Muscle layer of colon (tissue), 2 donors: Measurements from ENCODE around the gene RAD51AP1.

ENCODE experiments used
- H3K27ac ChIP-seq: one replicate; pipeline ENCODE4 v1.7.0; 2013; ENCODE audit warnings: low read depth, mild to moderate bottlenecking, low read length, moderate library complexity
- H3K27me3 ChIP-seq, 2 donors: one replicate each; pipeline ENCODE4 v1.7.0; 2013; ENCODE audit warnings: low read length in 2 of 2, mild to moderate bottlenecking in 2 of 2; ENCODE audit not compliant: insufficient read depth in 2 of 2, control insufficient read depth in 1 of 2
- H3K36me3 ChIP-seq: one replicate; pipeline ENCODE4 v1.7.0; 2013; ENCODE audit warnings: mild to moderate bottlenecking, low read length; ENCODE audit not compliant: insufficient read depth
- H3K4me1 ChIP-seq: one replicate; pipeline ENCODE4 v1.7.0; 2013; ENCODE audit warnings: mild to moderate bottlenecking, low read length; ENCODE audit not compliant: insufficient read depth
- H3K4me3 ChIP-seq, 2 donors: one replicate each; pipeline ENCODE4 v1.7.0; 2013; ENCODE audit warnings: low read length in 2 of 2, low read depth in 1 of 2, mild to moderate bottlenecking in 1 of 2, moderate library complexity in 1 of 2
- H3K9ac ChIP-seq: one replicate; pipeline ENCODE4 v1.7.0; 2013; ENCODE audit warnings: low read length
- H3K9me3 ChIP-seq: one replicate; pipeline ENCODE4 v1.7.0; 2013; ENCODE audit warnings: mild to moderate bottlenecking, low read length
- donor health status: abdominal sarcoma.
- donor health status: Adenocarcinoma of cecum.

Gene RAD51AP1

GRCh38 chr12:4569261-4569660, 30.6 kb downstream of the RAD51AP1 start:
- no peaks in the 10 kb centered on the region for H3K36me3 ChIP-seq
- no peak overlapping the region for H3K9ac ChIP-seq
- H3K9me3 ChIP-seq, result no peaks in the 10 kb centered on the region
- no peak overlapping the region for H3K4me3 ChIP-seq
- no peak overlapping the region for H3K27ac ChIP-seq
- H3K27me3 ChIP-seq, result no peaks in the 10 kb centered on the region
- no peaks in the 10 kb centered on the region for H3K4me1 ChIP-seq

GRCh38 chr12:4572680-4573079, 34.0 kb downstream of the RAD51AP1 start:
- H3K27me3 ChIP-seq, result no peaks in the 10 kb centered on the region
- no peak overlapping the region for H3K27ac ChIP-seq
- H3K4me3 ChIP-seq, result no peak overlapping the region
- no peaks in the 10 kb centered on the region for H3K9me3 ChIP-seq
- no peaks in the 10 kb centered on the region for H3K4me1 ChIP-seq
- H3K36me3 ChIP-seq, result no peaks in the 10 kb centered on the region
- no peak overlapping the region for H3K9ac ChIP-seq

- Histone ChIP-seq H3K27ac (no peak overlapping the region), H3K4me3 (no peak overlapping the region)
These were observed 40.8 kb downstream of the RAD51AP1 start for GRCh38 chr12:4579305-4580102.

GRCh38 chr12:4580281-4580688, 41.6 kb downstream of the RAD51AP1 start:
- Histone ChIP-seq H3K27me3 (no peaks in the 10 kb centered on the region), H3K9ac (no peak overlapping the region), H3K36me3 (no peaks in the 10 kb centered on the region), H3K27ac (no peak overlapping the region), H3K9me3 (no peaks in the 10 kb centered on the region), H3K4me1 (no peaks in the 10 kb centered on the region), H3K4me3 (no peak overlapping the region)

More at GRCh38 chr12:4579305-4580102, 40.8 kb downstream of the RAD51AP1 start:
- H3K9ac ChIP-seq, result no peak overlapping the region
- H3K27me3 ChIP-seq, result no peaks in the 10 kb centered on the region
- no peaks in the 10 kb centered on the region for H3K36me3 ChIP-seq
- H3K4me1 ChIP-seq, result no peaks in the 10 kb centered on the region
- no peaks in the 10 kb centered on the region for H3K9me3 ChIP-seq

- Histone ChIP-seq H3K4me3 (no peak overlapping the region), H3K27ac (no peak overlapping the region), H3K27me3 (no peaks in the 10 kb centered on the region), H3K9ac (no peak overlapping the region), H3K36me3 (no peaks in the 10 kb centered on the region), H3K4me1 (no peaks in the 10 kb centered on the region), H3K9me3 (no peaks in the 10 kb centered on the region)
These were observed 45.6 kb downstream of the RAD51AP1 start for GRCh38 chr12:4584281-4584680.

- Histone ChIP-seq H3K36me3 (no peaks in the 10 kb centered on the region), H3K27ac (no peak overlapping the region), H3K4me1 (no peaks in the 10 kb centered on the region), H3K9ac (no peak overlapping the region), H3K9me3 (no peaks in the 10 kb centered on the region), H3K27me3 (no peaks in the 10 kb centered on the region), H3K4me3 (no peak overlapping the region)
These were observed 46.2 kb downstream of the RAD51AP1 start for GRCh38 chr12:4584896-4585295.

- Histone ChIP-seq H3K27ac (no peak overlapping the region), H3K9ac (no peak overlapping the region), H3K9me3 (no peaks in the 10 kb centered on the region), H3K27me3 (no peaks in the 10 kb centered on the region), H3K36me3 (no peaks in the 10 kb centered on the region), H3K4me1 (no peaks in the 10 kb centered on the region), H3K4me3 (no peak overlapping the region)
These were observed 47.8 kb downstream of the RAD51AP1 start for GRCh38 chr12:4586500-4586899.

GRCh38 chr12:4587108-4587507, 48.4 kb downstream of the RAD51AP1 start:
- H3K27ac ChIP-seq, result no peak overlapping the region
- H3K4me1 ChIP-seq, result no peaks in the 10 kb centered on the region
- H3K9ac ChIP-seq, result no peak overlapping the region
- no peaks in the 10 kb centered on the region for H3K36me3 ChIP-seq
- no peaks in the 10 kb centered on the region for H3K27me3 ChIP-seq
- H3K9me3 ChIP-seq, result no peaks in the 10 kb centered on the region
- H3K4me3 ChIP-seq, result no peak overlapping the region

- Histone ChIP-seq H3K9ac (no peak overlapping the region), H3K36me3 (no peaks in the 10 kb centered on the region), H3K4me3 (no peak overlapping the region), H3K27me3 (no peaks in the 10 kb centered on the region), H3K4me1 (no peaks in the 10 kb centered on the region), H3K9me3 (no peaks in the 10 kb centered on the region), H3K27ac (no peak overlapping the region)
These were observed 50.2 kb downstream of the RAD51AP1 start for GRCh38 chr12:4588916-4589315.

- Histone ChIP-seq H3K27ac (no peak overlapping the region), H3K9me3 (no peaks in the 10 kb centered on the region), H3K4me3 (no peak overlapping the region), H3K4me1 (no peaks in the 10 kb centered on the region), H3K9ac (no peak overlapping the region), H3K27me3 (no peaks in the 10 kb centered on the region), H3K36me3 (no peaks in the 10 kb centered on the region)
These were observed 51.3 kb downstream of the RAD51AP1 start for GRCh38 chr12:4589941-4590340.

GRCh38 chr12:4591180-4591687, 52.5 kb downstream of the RAD51AP1 start:
- no peak overlapping the region for H3K27ac ChIP-seq
- no peaks in the 10 kb centered on the region for H3K27me3 ChIP-seq
- H3K36me3 ChIP-seq, result no peaks in the 10 kb centered on the region
- H3K4me1 ChIP-seq, result no peaks in the 10 kb centered on the region
- no peaks in the 10 kb centered on the region for H3K9me3 ChIP-seq
- no peak overlapping the region for H3K4me3 ChIP-seq
- no peak overlapping the region for H3K9ac ChIP-seq

- Histone ChIP-seq H3K27ac (no peak overlapping the region), H3K36me3 (no peaks in the 10 kb centered on the region), H3K4me1 (no peaks in the 10 kb centered on the region), H3K4me3 (no peak overlapping the region), H3K9ac (no peak overlapping the region), H3K9me3 (no peaks in the 10 kb centered on the region), H3K27me3 (no peaks in the 10 kb centered on the region)
These were observed 57.2 kb downstream of the RAD51AP1 start for GRCh38 chr12:4595881-4596280.
